Activated T-helper 2 cell treated with anti-CD3 and anti-CD28 coated beads, Interferon-gamma antibody, Interleukin-2, Interleukin-4, amounts not matched to agents 10 μg/mL and 5 μg/mL and 100 μg/mL, durations not matched to agents 14 hours and 24 hours and 36 hours (primary cell): ENCODE measurements around the gene EFCAB8. TPM values are rescaled to one million over a fixed set of nuclear protein-coding genes. Genes with fewer than 3 reads are reported as not detected.
"Not testable (repeated sequence)": the region's sequence is repeated elsewhere in the genome, so short reads cannot be mapped to it uniquely, and the experiment has no call there.

ENCODE experiments used
- DNase-seq: peaks from one replicate; pipeline ENCODE4 v3.0.0; 2021; ENCODE audit warnings: low spot score
- H3K27ac Mint-ChIP-seq: one replicate; pipeline ENCODE4 v1.8.0; 2021; ENCODE audit warnings: mixed read lengths
- H3K27me3 Mint-ChIP-seq: one replicate; pipeline ENCODE4 v1.8.0; 2021; ENCODE audit warnings: low read depth, mixed read lengths
- H3K36me3 Mint-ChIP-seq: one replicate; pipeline ENCODE4 v1.8.0; 2021; ENCODE audit warnings: low read depth, mixed read lengths
- H3K4me1 Mint-ChIP-seq: one replicate; pipeline ENCODE4 v1.8.0; 2021; ENCODE audit warnings: low read depth, mixed read lengths
- H3K4me3 Mint-ChIP-seq: one replicate; pipeline ENCODE4 v1.8.0; 2021; ENCODE audit warnings: low read depth, mild to moderate bottlenecking, moderate library complexity, mixed read lengths
- H3K9me3 Mint-ChIP-seq: one replicate; pipeline ENCODE4 v1.8.0; 2021; ENCODE audit warnings: mixed read lengths
- intact Hi-C: fragments of 100-400 bp; cut with micrococcal nuclease; formaldehyde crosslinking; loops from one replicate; pipeline ENCODE4 v1.15.1; 2023
- total RNA-seq: library from RNA; stranded (reverse); gene quantifications from 2 replicates; pipeline ENCODE4 v1.2.3, GENCODE V29; 2022

The EFCAB8 gene
- total RNA-seq, 1 donor from 2014 or later: 0.52 TPM

DNA sequence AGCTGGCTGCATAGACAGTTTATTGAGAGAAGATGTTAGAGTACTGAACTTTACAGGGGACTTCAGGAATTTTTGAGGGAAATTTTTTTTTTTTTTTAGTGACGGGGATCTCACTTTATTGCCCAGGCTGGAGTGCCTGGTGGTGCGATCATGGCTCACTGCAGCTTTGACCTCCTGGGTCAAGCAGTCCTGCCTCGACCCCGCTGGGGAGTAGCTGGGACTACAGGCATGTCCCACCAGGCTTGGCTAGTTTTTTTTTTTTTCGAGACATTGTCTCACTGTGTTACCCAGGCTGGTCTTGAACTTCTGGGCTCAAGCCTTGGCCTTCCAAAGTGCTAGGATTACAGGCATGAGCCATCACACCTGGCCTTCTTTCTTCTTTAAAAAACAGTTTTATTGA is 10.8 kb upstream of the EFCAB8 start:
- Mint-ChIP-seq H3K36me3 (peaks cover 70% of the 10 kb centered on the region), H3K27ac (no peak overlapping the region), H3K27me3 (no peaks in the 10 kb centered on the region), H3K9me3 (no peaks in the 10 kb centered on the region), H3K4me1 (no peaks in the 10 kb centered on the region), H3K4me3 (no peak overlapping the region)
- DNase-seq: no peak
- intact Hi-C loops: no loop called here

DNA sequence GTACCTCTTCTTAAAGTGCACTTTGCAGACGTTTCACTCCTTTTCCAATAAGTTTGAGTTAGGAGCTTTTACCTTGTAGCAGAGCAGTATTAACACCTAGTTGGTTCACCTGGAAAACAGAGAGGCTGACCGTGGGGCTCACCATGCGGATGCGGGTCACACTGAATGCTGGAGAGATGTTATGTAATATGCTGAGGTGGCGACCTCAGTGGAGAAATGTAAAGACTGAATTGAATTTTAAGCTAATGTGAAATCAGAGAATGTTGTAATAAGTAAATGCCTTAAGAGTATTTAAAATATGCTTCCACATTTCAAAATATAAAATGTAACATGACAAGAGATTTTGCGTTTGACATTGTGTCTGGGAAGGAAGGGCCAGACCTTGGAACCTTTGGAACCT is 9.9 kb upstream of the EFCAB8 start:
- Mint-ChIP-seq H3K4me1 (no peaks in the 10 kb centered on the region), H3K9me3 (no peaks in the 10 kb centered on the region), H3K27ac (no peak overlapping the region), H3K27me3 (no peaks in the 10 kb centered on the region), H3K4me3 (no peak overlapping the region), H3K36me3 (peaks cover 74% of the 10 kb centered on the region)
- DNase-seq: no peak
- intact Hi-C loops: no loop called here

DNA sequence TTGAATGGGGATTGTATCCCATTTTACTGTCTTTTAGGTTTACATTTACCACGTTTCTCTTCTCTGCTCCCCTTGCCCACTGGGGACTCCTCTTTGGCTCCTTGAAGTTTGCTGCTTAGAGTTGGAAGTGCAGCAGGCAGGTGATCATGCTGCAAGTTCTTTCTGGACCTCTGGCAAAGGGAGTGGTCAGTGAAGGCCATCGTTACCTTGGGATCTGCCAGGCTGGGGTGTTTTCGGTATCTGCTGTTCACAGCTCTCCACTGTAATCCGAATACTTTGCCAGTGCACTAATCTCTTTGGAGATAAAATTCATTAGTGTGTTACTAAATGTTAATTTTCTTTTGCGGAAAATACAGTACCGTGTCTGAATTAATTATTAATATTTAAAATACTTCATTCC is 9.1 kb upstream of the EFCAB8 start:
- intact Hi-C loops: no loop called here
- H3K27ac Mint-ChIP-seq: no peak overlapping the region
- no peak for DNase-seq
- no peaks in the 10 kb centered on the region for H3K4me1 Mint-ChIP-seq
- H3K9me3 Mint-ChIP-seq: no peaks in the 10 kb centered on the region
- no peaks in the 10 kb centered on the region for H3K27me3 Mint-ChIP-seq
- H3K36me3 Mint-ChIP-seq: peaks cover 73% of the 10 kb centered on the region
- no peak overlapping the region for H3K4me3 Mint-ChIP-seq

DNA sequence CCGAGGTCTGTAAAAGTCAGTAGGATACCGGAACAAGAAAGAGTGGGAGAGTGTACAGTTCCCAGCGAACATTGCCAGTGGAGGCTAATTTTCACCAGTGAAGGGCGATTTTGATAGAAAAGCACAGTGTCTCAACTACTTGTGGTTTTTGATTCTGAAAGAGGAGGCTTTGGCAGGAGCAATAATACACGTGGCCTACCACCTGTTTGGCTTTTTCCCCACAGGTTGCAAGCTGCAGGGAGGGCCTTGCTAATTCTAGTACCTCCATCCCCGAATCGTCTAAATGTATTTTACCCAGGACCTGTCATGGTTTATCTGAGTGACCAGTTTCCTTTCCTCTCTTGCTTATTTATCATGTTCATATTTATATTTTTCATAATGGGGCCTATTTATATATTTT is 3.3 kb upstream of the EFCAB8 start:
- peaks cover 18% of the 10 kb centered on the region for H3K4me1 Mint-ChIP-seq
- no peak overlapping the region for H3K4me3 Mint-ChIP-seq
- no peak for DNase-seq
- intact Hi-C loops: no loop called here
- no peaks in the 10 kb centered on the region for H3K27me3 Mint-ChIP-seq
- no peaks in the 10 kb centered on the region for H3K9me3 Mint-ChIP-seq
- H3K27ac Mint-ChIP-seq: peak overlapping the region; percentile 17
- peaks cover 56% of the 10 kb centered on the region for H3K36me3 Mint-ChIP-seq

DNA sequence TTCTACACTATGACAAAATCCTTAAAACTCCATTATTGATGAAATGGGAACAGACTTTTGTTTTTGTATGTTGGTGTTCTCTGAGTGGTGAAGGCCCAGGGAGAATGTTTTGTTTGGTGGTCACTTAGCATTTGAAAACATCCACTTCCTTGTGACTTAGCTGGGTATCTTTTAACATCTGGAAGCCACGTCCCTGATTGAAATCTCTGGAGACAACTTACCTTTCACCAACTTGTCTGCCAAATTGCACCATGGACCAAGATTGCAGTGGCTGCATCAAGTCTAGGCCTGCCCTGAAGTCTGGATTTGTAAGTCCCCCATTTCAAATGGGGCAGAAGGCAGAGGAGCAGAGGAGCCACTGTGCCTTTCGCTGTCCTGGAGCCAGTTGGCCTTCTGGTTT is 534 bp upstream of the EFCAB8 start:
- Mint-ChIP-seq H3K27ac (peak overlapping the region; percentile 9), H3K4me1 (peaks cover 18% of the 10 kb centered on the region), H3K4me3 (no peak overlapping the region), H3K36me3 (peaks cover 34% of the 10 kb centered on the region), H3K9me3 (no peaks in the 10 kb centered on the region), H3K27me3 (no peaks in the 10 kb centered on the region)
- DNase-seq: no peak
- intact Hi-C loops: no loop called here

DNA sequence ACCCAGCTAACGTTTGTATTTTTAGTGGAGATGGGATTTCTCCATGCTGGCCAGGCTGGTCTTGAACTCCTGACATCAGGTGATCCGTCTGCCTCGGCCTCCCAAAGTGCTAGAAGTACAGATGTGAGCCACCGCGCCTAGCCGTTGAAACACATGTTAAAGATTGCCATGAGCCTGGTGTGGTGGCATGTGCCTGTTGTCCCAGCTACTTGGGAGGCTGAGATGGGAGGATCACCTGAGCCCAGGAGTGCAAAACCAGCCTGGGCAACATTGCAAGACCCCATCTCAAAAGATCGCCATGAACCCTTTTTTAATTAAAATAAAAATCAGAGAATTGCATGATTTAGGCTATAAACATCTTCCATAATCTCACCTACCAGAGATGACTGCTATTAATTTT is 2.7 kb downstream of the EFCAB8 start:
- no peak for DNase-seq
- no peaks in the 10 kb centered on the region for H3K9me3 Mint-ChIP-seq
- H3K27ac Mint-ChIP-seq: no peak overlapping the region
- intact Hi-C loops: no loop called here
- H3K27me3 Mint-ChIP-seq: no peaks in the 10 kb centered on the region
- no peak overlapping the region for H3K4me3 Mint-ChIP-seq
- peaks cover 15% of the 10 kb centered on the region for H3K36me3 Mint-ChIP-seq
- H3K4me1 Mint-ChIP-seq: peaks cover 6% of the 10 kb centered on the region

DNA sequence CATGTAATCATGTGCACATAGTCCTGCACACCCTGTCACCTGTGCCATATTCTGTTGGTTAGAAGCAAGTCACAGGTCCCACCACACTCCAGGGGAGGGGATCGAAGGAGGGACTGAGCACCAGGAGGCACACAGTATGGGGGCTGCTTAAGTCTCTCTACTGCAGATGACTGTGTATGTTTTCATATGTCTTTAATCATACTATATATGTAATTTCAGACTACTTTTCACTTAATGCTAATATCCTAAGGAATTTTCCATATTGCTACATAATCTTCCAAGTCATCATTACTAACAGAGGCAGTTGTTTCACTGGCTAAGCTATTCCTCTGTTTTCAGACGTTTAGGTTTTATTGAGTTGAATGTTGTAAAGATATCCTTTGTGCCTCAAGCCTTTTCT is 10.8 kb downstream of the EFCAB8 start:
- H3K27me3 Mint-ChIP-seq: no peaks in the 10 kb centered on the region
- intact Hi-C loops: no loop called here
- DNase-seq: no peak
- H3K27ac Mint-ChIP-seq: no peak overlapping the region
- H3K9me3 Mint-ChIP-seq: no peaks in the 10 kb centered on the region
- H3K4me3 Mint-ChIP-seq: no peak overlapping the region
- peaks cover 2% of the 10 kb centered on the region for H3K4me1 Mint-ChIP-seq
- H3K36me3 Mint-ChIP-seq: no peaks in the 10 kb centered on the region

DNA sequence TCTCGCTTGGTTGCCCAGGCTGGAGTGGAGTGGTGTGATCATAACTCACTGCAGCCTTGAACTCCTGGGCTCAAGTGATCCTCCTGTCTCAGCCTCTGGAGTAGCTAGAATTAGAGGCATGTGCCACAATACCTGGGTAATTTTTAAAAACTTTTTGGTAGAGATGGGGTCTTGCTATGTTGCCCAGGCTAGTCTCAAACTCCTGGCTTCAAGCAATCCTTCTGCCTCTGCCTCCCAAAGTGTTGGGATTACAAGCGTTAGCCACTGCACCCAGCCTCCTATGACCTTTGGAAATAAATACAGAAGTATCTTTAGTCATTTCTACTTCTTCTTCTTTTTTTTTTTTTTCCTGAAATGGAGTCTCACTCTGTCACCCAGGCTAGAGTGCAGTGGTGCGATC is 11.8 kb downstream of the EFCAB8 start:
- H3K4me1 Mint-ChIP-seq, H3K4me3 Mint-ChIP-seq, H3K36me3 Mint-ChIP-seq, DNase-seq, H3K27me3 Mint-ChIP-seq, H3K27ac Mint-ChIP-seq, H3K9me3 Mint-ChIP-seq, intact Hi-C loops: not testable (repeated sequence)

DNA sequence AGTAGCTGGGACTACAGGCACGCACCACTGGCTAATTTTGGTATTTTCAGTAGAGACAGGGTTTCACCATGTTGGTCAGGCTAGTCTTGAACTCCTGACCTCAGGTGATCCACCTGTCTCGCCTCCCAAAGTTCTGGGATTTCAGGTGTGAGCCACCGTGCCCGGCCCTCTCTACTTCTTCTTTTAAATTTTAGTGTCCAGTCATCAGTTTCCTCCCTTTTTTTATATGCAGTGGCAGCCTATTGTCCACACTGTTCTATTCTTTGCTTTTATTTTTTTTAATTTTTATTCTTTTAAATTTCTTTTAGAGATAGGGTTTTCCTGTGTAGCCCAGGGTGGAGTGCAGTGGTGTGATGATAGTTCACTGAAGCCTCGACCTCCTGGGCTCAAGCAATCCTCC is 12.3 kb downstream of the EFCAB8 start:
- intact Hi-C loops: no loop called here
- no peak for DNase-seq

DNA sequence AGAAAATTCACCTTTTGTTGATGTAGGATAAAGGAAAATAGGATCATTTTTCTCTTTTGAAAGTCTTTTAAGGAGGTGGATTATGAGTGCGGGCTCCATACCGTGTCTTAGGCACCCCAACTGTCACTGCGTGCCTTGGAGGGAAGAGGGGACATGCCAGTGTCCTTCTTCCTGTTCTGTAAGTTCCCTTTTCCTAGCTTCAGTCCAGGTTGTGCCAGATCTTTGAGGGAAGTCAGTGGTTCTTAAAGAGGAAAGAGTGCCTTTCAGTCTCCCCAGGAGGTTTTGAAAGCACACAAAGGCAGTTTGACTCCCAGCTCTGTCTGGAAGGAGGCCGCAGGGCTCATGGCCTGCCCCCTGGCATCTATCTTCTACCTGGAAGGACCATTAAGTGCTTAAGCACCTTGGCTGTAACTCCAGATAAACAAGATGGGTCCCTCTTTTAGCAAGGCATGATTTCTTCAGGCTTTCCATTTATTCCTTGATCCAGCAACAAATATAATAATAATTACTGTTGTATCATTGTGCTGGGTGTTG is 13.0 kb downstream of the EFCAB8 start:
- DNase-seq: no peak
- H3K27ac Mint-ChIP-seq: no peak overlapping the region
- H3K4me3 Mint-ChIP-seq: no peak overlapping the region
- intact Hi-C loops: no loop called here
- H3K9me3 Mint-ChIP-seq: no peaks in the 10 kb centered on the region
- H3K4me1 Mint-ChIP-seq: peaks cover 2% of the 10 kb centered on the region
- H3K36me3 Mint-ChIP-seq: no peaks in the 10 kb centered on the region
- no peaks in the 10 kb centered on the region for H3K27me3 Mint-ChIP-seq

More for the DNA sequence above, 12.3 kb downstream of the EFCAB8 start:
- Mint-ChIP-seq H3K4me3 (no peak overlapping the region), H3K27me3 (no peaks in the 10 kb centered on the region), H3K27ac (no peak overlapping the region), H3K36me3 (no peaks in the 10 kb centered on the region), H3K4me1 (peaks cover 2% of the 10 kb centered on the region), H3K9me3 (no peaks in the 10 kb centered on the region)

DNA sequence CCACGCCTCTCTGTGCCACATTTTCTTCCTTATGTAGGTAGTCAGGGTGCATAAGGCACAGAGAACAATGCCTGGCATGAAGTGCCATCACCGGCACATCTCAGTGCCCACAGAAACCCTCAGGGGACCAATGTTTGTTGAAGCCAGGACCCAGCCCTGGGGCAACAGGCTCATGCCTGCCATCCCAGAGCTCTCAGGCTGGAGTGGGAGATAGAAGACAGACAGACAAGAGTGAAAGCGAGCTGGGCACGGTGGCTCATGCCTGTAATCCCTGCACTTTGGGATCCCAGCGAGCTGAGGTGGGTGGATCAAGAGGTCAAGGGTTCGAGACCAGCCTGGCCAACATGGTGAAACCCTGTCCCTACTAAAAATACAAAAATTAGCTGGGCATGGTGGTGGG is 13.5 kb downstream of the EFCAB8 start:
- Mint-ChIP-seq H3K27ac (no peak overlapping the region), H3K27me3 (no peaks in the 10 kb centered on the region), H3K4me3 (no peak overlapping the region), H3K36me3 (no peaks in the 10 kb centered on the region), H3K9me3 (no peaks in the 10 kb centered on the region), H3K4me1 (peaks cover 2% of the 10 kb centered on the region)
- no peak for DNase-seq
- intact Hi-C loops: no loop called here

DNA sequence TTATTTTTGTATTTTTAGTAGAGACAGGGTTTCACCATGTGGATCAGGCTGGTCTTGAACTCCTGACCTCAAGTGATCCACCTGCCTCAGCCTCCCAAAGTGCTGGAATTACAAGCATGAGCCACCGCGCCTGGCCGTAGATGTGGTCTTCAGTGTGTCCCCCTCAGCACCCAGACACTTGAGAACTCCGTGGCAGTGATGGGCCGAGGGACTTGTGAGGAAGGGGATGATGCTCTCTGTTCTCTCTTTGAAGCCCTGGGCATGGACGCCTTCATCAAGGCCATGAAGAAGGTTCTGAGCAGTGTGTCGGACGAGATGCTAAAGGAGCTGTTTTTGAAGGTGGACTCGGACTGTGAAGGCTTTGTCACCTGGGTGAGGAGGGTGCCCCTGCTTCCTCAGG is 16.9 kb downstream of the EFCAB8 start:
- Mint-ChIP-seq H3K36me3 (no peaks in the 10 kb centered on the region), H3K4me3 (no peak overlapping the region), H3K9me3 (no peaks in the 10 kb centered on the region), H3K27ac (no peak overlapping the region), H3K4me1 (no peaks in the 10 kb centered on the region), H3K27me3 (no peaks in the 10 kb centered on the region)
- DNase-seq: no peak
- intact Hi-C loops: loop anchor here (2.0 kb wide), 1 partner anchor 23 kb away; no protein-coding TSS in a partner anchor

DNA sequence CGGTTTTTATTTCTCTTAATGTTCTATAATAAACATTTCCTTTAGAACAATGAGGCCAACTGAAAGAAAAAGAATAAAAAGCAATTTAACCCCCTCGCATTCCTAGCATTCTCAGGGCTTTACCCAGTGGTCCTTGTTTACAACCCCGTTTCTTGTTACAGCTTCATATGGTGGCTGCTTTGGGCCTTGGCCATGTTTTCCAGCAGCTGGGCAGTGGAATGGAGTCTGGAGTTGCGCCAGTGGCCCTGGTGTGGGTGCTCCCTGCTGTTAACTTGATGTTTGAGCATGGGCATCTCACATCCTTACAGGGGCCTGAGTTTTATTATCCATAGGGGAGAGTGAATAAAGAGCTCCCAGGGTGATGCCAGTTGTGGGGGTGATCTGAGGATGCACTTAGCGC is 18.8 kb downstream of the EFCAB8 start:
- intact Hi-C loops: no loop called here

DNA sequence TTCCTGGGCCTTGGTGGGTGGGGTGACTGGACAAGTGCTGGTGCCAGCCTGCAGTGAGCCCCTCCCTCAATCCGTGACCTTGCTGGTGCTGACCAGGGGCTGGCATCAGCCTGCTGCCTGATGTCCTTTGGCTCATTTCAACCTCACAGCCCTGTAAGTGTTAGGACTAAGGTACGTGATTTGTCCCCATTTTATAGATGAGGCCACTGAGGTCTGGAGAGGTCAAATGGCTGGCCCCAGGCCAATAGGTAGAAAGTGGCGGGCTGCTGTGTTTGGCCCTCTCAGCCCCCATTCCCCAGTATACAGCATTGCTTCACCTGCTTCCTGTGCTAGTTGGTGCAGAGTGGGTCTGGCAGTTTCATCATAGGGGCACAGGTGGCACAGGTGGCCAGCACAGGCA is 20.1 kb downstream of the EFCAB8 start:
- H3K27me3 Mint-ChIP-seq: no peaks in the 10 kb centered on the region
- DNase-seq: no peak
- H3K36me3 Mint-ChIP-seq: no peaks in the 10 kb centered on the region
- no peak overlapping the region for H3K4me3 Mint-ChIP-seq
- intact Hi-C loops: no loop called here
- H3K9me3 Mint-ChIP-seq: no peaks in the 10 kb centered on the region
- H3K27ac Mint-ChIP-seq: no peak overlapping the region
- H3K4me1 Mint-ChIP-seq: no peaks in the 10 kb centered on the region

More for the DNA sequence above, 18.8 kb downstream of the EFCAB8 start:
- Mint-ChIP-seq H3K27ac (no peak overlapping the region), H3K36me3 (no peaks in the 10 kb centered on the region), H3K27me3 (no peaks in the 10 kb centered on the region), H3K4me3 (no peak overlapping the region), H3K9me3 (no peaks in the 10 kb centered on the region), H3K4me1 (no peaks in the 10 kb centered on the region)
- DNase-seq: no peak
